ENCODE results near the gene ME3.
A peak's percentile ranks its signal among the peaks of the same experiment; 100 is the strongest.

ME3 gene

GRCh38 chr11:86594746-86595145 is 77.7 kb downstream of the ME3 start:
- DNase-seq (ENCODE audit: low read depth), result no peak
- H3K4me3 ChIP-seq (ENCODE audit: low read depth, low read length), result no peak overlapping the region
- TF ChIP-seq CTCF (IDR thresholded peaks at IDR 0.05; ENCODE audit: low read depth, low read length, missing control alignments), result no peak

DNA sequence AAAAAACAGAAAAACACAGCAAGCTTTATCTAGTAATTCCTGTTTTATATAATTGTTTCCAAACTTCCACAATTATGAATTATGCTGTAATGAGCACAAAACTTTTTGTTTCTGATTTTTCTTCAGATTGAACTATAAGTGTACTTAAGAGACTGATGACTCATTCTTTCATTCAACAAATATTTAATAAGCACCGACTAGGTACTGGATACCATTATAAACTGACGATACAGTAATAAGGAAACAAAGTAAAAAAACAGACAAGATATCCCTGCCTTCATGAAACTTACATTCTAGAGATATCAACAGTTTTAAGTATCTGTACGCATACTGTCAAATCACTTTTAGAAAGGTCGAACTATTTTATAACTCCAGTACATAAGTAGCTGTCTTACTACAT is 78.6 kb downstream of the ME3 start:
- no peak overlapping the region for H3K4me3 ChIP-seq (ENCODE audit: low read depth, low read length)
- no peak for TF ChIP-seq CTCF (IDR thresholded peaks at IDR 0.05; ENCODE audit: low read depth, low read length, missing control alignments)
- DNase-seq (ENCODE audit: low read depth), result no peak

GRCh38 chr11:86592659-86593451 is 79.6 kb downstream of the ME3 start:
- TF ChIP-seq CTCF (IDR thresholded peaks at IDR 0.05; ENCODE audit: low read depth, low read length, missing control alignments), result no peak
- H3K4me3 ChIP-seq (ENCODE audit: low read depth, low read length), result no peak overlapping the region
- peak; percentile 91 for DNase-seq (ENCODE audit: low read depth)

- TF ChIP-seq CTCF (IDR thresholded peaks at IDR 0.05; ENCODE audit: low read depth, low read length, missing control alignments), result no peak
- H3K4me3 ChIP-seq (ENCODE audit: low read depth, low read length), result no peak overlapping the region
Observed at GRCh38 chr11:86592047-86592591, 80.3 kb downstream of the ME3 start.

DNA sequence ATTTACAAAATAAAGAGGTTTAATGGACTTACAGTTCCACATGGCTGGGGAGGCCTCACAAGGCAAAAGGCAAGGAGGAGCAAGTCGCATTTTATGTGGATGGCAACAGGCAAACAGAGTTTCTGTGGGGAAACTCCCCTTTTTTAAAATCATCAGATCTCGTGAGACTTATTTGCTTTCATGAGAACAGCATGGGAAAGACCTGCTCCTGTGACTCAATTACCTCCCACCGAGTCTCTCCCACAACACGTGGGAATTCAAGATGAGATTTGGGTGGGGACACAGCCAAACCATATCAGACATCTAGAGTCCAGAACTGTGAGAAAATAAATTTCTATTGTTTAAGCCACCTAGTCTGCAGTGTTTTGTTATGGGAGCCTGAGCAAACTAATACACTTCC is 80.8 kb downstream of the ME3 start:
- no peak overlapping the region for H3K4me3 ChIP-seq (ENCODE audit: low read depth, low read length)
- no peak for TF ChIP-seq CTCF (IDR thresholded peaks at IDR 0.05; ENCODE audit: low read depth, low read length, missing control alignments)
- no peak for DNase-seq (ENCODE audit: low read depth)

More at GRCh38 chr11:86592047-86592591, 80.3 kb downstream of the ME3 start:
- DNase-seq (ENCODE audit: low read depth), result no peak

GRCh38 chr11:86589856-86590589 is 82.4 kb downstream of the ME3 start:
- DNase-seq (ENCODE audit: low read depth), result no peak
- TF ChIP-seq CTCF (IDR thresholded peaks at IDR 0.05; ENCODE audit: low read depth, low read length, missing control alignments), result no peak
- H3K4me3 ChIP-seq (ENCODE audit: low read depth, low read length), result no peak overlapping the region
